D341Med (cell line): ENCODE results near the gene CHPT1.

Experiments used
- DNase-seq: peaks from one replicate; pipeline ENCODE4 v3.0.0; 2012; ENCODE audit warnings: low spot score

The CHPT1 gene

GRCh38 chr12:101685092-101685491 lies 12.3 kb upstream of the CHPT1 start:
- DNase-seq: no peak

GRCh38 chr12:101686176-101686575 lies 11.3 kb upstream of the CHPT1 start:
- DNase-seq: no peak

DNA sequence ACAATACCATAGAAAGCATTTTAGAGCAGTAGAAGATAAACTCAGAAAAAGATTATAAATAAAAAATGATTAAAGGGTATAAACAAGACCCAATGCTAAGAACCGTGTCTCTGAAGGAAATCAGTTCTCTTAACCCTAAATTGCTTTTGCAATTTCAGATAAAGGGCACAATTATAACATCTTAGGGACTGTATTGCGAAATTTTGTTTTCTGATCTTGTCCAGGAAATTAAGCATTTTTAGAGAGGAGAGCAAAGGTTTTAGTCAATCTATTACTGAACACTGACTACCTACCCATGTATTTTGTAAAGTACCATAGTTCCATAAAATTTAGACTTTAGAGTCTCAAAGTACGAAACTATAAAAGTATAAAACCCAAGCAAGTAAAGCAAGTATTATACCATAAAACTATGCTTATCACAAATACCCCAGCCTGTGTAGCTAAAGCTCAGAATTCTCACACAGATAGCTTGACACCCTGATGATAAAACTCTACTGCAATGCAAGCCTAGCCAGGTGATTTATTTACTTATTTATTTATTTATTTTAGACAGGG lies 6.8 kb upstream of the CHPT1 start:
- no peak for DNase-seq

- no peak for DNase-seq
Observed at GRCh38 chr12:101691503-101692096, 5.8 kb upstream of the CHPT1 start.

- DNase-seq: no peak
Observed at GRCh38 chr12:101694297-101694848, 3.1 kb upstream of the CHPT1 start.

- no peak for DNase-seq
Observed at GRCh38 chr12:101694986-101695385, 2.5 kb upstream of the CHPT1 start.

GRCh38 chr12:101695706-101696105 lies 1.7 kb upstream of the CHPT1 start:
- no peak for DNase-seq

DNA sequence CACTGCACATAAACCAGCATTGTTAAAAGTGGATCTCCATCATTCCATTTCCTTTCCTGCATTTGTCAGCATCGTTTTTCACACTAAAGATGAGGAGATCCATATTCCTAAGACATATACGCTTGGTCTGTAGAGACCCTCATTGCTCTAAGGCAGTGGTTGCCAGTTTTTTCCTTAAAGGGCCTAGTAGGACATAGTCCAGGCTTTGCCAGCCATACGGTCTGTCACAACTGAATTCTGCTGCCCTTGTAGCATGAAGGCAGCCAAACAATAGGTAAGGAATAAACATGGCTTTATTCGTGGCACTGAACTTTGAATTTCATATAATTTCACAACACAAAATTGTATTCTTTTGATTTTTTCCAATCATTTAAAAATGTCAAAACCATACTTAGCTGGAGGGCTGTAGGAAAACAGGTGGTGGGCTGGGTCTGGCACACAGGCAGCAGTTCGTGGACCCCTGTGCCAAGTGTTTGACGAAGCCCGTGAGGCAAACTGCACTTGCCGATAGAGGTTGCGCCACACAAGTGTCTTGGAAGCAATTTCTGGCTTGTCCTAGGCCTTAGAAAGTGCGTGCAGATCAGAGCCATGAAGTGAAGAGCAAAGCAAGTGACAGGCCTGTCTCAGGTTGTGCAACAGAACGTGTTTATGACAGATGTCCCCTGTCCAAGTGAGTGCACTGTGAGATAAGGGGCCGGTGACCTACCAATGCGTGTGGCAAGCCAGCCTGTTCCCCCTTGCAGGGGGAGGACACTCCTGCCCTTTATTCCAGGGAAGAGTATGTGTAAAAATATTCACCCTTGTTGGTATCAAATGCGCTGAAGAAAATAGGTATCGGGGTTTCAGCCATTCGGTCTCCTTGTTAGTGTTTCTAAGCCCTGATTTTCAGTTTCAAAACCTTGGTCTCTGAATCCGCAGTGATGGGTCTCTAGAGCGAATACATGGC lies 916 bp upstream of the CHPT1 start:
- peak; percentile 27 for DNase-seq

- DNase-seq: no peak
Observed at GRCh38 chr12:101697930-101698799, 725 bp downstream of the CHPT1 start.

DNA sequence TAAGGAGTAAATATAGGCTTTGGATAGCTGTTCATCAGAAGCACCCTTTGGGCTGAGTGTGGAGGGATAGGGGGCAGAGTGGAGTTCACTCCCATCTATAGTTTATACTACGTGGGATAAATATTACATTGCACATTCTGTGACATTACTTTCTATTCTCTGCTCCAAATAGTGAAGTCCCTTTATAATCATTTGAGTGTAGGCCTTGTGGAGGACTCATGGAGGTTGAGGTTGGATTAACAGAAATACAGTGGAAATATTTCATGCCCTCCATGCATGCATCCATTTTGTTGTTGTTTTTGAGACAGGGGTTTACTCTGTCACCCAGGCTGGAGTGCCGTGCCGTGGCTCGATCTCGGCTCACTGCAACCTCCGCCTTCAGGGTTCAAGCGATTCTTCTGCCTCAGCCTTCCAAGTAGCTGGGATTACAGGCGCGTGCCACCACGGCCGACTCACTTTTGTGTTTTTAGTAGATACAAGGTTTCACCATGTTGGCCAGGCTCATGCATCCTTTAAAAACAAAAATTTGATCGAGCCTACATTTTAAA lies 1.4 kb downstream of the CHPT1 start:
- DNase-seq: peak; percentile 31

- no peak for DNase-seq
Observed at GRCh38 chr12:101700299-101700820, 2.9 kb downstream of the CHPT1 start.

DNA sequence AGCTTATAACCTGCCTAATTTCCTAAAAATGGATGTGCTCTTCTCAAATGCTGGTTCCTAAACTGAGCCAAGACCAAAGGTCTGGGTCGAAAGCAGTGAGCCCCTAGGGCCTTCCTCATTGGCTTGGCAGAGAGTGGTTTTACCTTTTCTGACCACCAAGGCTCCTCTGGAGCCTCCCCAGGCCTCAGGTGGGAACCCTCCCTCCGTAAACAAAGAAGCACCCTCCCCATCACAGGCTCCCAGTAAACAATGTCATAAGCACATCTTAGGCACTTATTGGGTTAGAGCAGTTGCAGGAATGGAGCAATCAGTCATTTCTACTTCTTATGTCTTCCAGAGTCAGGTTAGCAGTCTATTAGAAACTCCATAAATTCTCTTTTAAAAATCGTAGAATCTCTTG lies 6.0 kb downstream of the CHPT1 start:
- no peak for DNase-seq

- no peak for DNase-seq
Observed at GRCh38 chr12:101706403-101706802, 9.0 kb downstream of the CHPT1 start.

DNA sequence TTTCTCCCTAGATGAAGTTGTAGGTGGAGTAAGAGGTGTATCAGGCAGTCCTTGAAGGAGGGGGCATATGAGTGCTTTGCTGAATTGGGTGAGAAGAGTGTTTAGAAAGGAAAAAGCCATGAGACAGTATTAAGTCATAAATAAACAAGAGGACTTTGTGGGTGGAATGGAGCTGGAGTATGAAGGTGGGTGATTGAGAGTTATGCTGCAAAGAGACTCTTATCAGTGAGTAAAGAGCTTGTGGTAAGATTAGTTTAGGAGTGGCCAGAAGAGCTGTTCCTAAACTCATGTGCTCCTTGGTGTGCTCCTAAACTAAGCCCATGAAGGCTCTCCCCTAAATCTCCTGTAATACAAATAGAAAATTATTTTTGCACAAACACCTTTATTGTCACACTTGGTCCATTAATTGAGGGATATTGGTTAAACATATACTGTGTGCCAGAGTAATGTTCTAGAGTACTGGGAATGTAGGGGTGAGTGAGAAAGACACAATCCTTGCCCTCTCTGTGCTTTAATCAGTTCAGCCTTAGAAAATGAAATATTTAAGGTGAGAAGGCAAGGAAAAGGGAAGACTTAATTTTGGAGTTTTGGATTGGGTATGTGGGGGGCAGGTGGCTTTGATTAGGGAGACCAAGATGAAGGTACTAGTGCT lies 9.8 kb downstream of the CHPT1 start:
- DNase-seq: no peak

DNA sequence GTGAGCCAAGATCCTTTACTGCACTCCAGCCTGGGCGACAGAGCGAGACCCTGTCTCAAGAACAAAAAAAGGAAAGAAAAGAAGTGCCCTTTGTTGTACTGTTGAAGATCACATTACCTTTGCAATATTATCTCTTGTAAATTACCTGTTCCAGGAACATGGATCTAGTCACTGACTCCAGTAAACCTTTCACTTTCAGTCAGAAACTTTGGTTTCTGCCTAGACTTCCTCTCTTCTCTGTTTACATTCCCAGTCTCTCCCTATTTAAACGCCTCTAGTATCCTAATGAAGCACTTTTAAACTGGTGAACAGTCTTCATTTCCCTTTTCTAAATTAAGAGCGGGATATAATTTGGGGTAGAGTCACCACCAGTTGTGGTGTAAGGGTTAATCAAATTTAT lies 12.8 kb downstream of the CHPT1 start:
- DNase-seq: no peak

DNA sequence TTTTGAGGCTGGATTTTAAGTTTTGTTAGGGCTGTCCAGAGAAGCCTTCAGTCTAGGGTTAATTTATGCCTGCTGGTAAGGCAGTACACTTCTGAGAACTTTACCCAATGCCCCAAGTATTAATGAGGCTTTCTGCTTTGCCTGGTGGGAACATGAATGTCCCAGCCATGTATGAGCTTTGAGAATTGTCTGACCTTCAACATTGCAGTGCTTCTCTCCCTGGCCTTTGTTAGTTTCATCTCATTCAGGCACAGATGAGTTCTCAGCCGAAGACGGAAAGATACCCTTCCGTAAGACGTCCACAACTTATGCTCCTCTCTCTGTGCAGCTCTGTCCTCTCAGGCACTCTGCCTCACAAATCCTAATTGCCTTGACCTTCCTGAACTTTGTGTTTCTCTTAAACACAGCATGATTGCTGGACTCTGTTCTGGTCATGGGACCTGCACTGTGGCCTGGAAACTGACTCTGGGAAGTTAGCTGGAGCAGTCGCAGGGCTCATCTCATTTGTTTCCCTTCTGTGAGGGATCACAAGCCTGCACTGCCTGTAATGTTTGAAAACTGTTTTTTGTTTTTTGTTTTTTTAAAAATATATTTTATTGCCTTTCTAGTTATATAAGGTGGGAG lies 15.7 kb downstream of the CHPT1 start:
- DNase-seq: no peak

- no peak for DNase-seq
Observed at GRCh38 chr12:101713930-101714329, 16.5 kb downstream of the CHPT1 start.

GRCh38 chr12:101714877-101715444 lies 17.5 kb downstream of the CHPT1 start:
- no peak for DNase-seq

DNA sequence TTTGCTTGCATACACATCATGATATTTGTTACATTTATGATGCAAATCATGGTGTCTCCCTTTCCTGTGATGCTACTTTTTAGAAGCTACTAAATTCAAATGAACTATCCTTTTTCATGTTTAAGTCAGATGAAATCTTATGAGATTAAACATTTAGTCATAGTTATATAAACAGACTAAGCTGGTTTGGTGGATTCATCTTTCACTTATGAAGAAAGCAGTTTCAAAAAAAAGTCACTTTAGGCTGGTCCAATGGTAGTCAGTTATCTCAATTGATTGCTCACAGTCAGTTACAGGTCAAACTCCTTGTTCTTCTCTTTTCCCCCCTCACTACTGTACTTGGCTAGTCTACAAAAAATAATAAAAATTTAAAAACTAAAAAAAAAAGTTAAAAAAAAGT lies 22.1 kb downstream of the CHPT1 start:
- no peak for DNase-seq

DNA sequence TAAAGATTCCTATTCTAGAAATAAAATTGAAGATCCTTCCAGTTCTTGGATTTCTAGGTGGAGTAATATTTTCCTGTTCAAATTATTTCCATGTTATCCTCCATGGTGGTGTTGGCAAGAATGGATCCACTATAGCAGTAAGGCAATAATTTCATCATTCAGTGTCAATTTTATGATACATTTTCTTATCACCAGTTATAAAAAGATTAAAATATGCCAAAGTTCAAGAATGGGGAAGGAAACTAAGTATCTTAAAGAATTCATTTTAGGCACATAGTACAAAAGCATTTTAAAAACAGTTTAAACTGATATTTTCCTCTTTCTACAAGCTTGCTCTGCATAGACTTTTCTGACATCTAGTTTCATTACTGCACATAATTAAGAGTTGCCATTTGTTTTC lies 22.7 kb downstream of the CHPT1 start:
- no peak for DNase-seq
